HG02970 (cell line): ENCODE data around the gene DISC1.
"Not testable (repeated sequence)": the region's sequence is repeated elsewhere in the genome, so short reads cannot be mapped to it uniquely, and the experiment has no call there.

Experiments
- ATAC-seq: cut with Tn5 transposase; IDR thresholded peaks from one replicate; pipeline ENCODE4 v1.9.1; 2021; ENCODE audit warnings: mild to moderate bottlenecking, moderate library complexity, moderate number of reproducible peaks; ENCODE audit not compliant: unreplicated experiment, low FRiP score

Gene DISC1

DNA sequence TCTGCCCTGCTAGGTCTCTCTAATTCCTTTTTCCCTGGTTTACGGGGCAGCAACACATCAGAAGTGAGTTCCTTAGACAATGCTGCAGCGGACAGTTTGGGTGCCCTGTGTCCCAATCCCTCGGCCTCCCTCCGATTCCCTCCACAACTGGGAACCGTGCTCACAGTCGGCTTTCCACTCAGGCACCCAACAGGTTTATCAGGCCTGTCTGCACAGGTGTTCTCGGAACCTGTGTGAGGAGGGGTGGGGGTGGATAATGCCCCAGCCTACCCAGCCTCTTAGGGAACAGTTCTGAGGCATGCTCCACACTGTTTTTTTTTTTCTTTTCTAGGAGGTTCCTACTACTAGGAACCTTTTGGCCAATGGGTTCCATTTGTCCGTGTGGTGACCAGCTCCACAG is 131.2 kb downstream of the DISC1 start:
- ATAC-seq, result no peak

DNA sequence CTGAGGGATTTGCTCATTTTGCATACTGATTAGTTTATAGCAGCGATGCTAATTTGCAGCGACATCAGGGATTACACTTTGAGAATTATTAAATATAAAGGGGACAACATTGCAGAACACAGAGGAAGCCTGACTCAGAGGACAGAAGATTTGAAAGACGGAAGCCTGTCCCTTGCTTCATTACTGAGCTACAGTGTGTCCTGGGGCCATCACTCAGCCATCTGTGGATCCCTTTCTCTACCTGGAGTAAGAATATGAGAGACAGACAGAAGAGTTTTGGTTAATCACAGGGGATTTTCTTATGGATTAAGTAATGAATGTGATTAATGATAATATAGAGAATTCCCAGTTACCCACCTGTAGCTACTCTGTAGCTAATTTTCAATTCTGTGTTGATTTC is 134.7 kb downstream of the DISC1 start:
- no peak for ATAC-seq

DNA sequence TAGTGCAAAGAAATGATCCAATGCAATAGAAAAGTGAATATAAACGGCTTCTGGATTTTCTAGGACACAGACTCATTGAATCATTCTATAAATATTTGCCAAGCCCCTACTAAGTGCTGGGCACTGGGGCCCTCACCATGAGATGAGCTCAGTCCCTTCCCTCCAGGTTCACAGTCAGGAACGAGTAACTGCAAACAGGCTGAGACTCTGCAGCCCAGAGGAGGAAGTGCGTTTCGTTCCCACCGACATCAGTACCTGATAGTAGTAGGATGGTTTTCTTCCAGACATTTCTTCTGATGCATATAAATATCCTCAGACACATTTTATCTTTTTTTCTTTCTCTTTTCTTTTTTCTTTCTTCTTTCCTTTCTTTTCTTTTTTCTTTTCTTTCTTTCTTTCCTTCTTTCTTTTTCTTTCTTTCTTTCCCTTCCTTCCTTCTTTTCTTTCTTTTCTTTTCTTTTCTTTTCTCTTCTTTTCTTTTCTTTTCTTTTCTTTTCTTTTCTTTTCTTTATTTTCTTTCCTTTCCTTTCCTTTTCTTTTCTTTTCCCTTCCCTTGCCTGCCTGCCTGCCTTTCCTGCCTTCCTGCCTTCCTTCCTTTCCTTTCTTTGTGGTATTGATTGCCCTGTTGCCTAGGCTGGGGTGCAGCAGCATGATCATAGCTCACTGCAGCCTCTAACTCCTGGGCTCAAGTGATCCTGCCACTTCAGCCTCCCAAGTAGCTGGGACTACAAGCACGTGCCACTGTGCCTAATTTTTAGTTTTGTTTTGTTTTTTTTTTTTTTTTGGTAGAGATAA is 135.4 kb downstream of the DISC1 start:
- ATAC-seq, result no peak

DNA sequence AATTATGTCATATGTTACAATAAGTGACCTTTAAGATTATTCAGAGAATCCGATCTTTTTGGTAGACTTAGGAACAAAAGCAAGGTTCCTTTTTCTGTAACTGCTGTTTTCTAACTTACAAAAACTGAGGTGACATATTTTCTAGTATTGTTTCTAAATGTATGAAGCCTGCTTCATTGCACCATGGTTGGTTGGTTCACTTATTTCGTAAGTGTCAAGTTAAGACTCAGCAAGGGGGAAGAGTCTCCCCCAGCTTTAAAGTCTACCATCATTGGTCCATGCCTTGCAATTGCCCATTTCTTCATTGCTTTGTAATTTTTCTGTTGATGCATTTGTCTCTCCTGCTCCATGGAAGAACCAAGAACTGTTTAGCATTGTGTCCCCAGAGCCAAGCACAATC is 136.9 kb downstream of the DISC1 start:
- no peak for ATAC-seq

DNA sequence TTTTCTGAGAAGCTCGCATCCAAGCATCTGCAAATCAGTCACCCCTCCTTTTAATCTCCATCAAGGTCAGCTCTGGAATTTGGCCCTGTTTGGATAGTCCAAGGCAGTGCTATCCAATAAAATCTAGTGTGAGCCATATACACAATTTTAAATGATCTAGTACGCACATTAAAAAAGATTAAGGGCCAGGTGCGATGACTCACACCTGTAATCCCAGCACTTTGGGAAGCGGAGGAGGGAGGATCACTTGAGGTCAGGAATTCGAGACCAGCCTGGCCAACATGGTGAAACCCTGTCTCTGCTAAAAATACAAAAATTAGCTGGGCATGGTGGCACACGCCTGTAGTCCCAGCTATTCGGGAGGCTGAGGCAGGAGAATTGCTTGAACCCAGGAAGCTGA is 139.2 kb downstream of the DISC1 start:
- not testable (repeated sequence) for ATAC-seq

DNA sequence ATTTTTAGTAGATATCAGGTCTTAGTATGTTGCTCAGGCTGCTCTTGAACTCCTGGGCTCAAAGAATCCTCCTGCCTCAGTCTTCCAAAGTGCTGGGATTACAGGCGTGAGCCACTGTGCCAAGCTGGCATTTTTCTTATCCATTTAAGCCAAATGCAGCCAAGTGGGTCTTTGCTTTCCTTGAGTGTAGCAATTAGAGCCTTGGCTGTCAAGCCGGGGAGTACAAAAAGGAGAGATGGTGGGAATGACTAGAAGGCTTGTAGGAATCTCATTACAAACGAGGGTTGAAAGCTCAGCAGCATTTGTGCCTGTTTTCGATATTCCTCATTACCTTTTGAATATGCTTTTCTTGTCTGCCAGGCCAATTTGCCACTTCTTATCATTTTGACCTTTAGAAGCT is 140.9 kb downstream of the DISC1 start:
- ATAC-seq, result no peak

DNA sequence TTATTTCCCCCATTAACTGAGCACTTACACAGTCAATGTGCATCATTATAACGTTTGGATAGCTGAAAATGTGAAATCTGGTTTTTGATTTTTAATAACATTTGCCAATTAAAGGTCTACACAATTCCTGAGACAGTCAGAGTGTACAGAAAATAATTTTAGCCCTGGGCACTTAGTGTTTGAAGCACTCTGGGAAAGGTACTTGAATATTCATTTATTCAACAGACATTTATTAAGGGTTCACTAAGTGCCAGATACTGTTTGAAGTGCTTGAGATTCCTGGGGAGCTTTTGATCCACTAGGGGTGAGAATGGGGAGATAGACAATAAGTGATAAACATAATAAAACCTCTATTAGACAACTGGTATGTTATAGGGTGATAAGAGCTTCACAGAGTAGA is 141.8 kb downstream of the DISC1 start:
- no peak for ATAC-seq

DNA sequence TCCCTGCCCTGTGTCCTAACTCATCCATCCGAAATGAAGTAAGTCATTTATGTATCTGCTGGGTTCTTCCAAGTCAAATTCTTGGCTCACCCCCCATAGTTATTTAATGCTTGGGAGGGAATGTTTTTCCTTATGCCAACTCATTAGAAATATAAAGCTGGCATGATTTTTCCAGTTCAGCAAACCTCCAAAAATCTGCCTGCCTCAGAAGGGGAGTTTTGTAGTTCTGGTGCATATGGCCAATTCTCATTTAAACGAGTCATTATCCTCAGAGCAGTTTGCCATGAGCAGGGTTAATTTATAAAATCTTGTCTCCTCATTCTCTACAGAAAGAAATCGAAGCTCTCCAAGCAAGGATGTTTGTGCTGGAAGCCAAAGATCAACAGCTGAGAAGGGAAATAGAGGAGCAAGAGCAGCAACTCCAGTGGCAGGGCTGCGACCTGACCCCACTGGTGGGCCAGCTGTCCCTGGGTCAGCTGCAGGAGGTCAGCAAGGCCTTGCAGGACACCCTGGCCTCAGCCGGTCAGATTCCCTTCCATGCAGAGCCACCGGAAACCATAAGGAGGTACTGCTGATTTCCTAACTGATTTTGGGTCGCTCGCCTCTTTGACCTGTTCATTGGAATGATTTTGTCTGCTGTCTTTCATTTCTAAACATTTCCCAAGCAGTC is 144.1 kb downstream of the DISC1 start:
- no peak for ATAC-seq

DNA sequence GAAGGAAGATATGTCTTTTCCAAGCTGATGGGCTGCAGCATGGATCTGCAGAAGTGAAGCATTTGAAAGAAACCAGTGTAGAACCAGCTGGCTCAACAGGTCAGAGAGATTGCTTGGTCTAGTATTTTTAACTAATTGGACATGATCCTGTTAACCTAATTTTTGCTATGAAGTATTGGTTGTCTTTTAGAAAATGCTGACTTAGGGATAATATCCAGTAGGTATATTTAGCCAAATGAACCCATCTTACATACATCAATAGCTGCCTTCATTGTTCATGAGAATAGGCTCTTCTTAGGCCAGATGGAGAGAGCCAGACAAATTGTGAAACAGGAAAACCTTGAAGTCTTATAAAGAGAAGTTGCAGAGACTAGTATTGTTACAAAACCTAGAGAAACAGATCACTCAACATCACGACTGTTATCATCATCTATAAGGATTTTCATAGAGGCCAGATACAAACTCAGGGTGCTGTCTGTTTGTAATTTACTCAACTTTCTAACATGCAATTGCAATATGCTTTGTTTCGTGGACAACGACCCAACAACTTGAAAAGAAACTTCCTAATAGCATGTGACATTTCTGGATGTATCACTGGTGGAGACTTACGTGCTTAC is 148.2 kb downstream of the DISC1 start:
- no peak for ATAC-seq

DNA sequence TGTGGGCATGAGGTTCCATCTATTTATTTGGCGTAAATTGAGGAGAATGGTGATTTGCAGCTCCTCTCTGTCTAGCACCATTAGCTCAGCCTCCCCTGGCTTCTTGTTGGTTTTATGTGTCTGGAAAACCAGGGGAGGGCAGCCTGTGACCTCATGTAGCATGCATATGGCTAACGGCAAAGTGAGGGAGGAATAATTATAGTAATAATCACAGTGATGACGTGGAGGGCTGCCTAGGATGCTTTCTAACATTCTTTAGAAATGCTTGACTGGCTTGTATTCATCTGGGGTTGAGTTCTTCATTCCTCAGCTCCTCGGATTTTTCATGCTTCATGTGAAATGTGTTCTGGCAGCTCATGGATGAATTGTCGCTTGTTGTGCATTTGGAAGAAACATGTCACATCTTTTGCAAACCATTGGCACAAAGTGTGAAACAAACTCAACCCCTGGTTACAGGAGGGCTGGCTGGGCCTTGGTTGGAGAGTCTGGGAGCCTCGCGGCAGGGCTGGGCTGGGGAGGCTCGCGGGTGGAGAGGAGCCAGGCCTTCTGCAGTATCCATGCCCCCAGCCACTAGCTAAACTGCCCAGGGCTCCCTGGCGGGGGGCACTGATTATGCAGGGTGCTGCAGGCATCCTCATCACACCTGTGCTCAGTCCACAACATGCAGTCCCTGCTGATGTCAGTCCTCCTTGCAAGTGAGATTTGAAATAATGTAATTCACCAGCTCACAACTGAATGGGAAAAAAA is 149.6 kb downstream of the DISC1 start:
- ATAC-seq, result no peak

DNA sequence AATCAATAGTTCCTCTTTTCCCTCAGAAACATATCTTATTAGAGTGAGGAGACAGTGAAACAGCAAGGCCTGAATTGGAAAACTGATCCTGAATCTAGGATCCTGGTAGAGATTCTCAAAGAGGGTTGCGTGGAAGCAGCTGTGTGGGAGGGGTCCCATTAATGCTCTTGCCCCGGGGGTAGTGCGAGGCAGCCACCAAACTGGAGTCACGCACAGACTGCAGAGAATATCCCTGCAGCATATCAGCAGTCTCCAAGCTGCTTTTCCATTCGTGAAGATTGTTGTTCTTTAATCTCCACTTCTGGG is 150.1 kb downstream of the DISC1 start:
- no peak for ATAC-seq

DNA sequence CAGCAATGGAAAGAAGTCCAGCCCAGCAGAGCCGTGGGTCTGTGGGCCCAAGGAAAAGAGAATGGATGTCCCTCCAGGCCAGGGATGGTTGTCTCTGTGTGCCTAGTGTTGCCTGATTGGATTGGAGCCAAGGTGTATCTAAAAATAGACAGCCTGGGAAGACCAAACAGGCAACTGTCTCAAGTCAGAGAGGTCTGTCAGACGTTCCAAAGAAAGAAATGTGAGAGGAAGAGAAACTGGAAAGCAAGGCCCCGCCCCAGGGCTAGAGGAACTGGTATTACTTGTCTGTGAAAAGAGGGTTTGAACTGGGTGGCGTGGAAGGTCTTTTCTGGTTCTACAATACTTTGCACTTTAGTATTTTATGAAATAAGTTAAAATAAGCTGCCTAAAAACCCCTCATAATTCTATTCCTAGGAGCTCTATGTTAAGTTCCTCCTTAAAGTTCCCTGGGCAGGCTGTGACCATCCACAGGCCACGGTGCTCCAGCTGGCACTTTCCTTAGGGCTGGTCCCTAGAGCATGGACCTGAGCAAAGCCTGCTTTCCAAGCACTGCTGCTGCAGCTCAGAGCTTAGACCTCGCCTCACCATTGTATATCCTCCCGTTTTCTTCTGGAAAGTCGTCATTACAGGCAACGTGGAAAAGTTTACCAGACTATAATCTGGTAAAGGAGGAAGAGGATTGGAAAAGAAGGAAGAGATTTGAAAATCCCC is 151.6 kb downstream of the DISC1 start:
- no peak for ATAC-seq

DNA sequence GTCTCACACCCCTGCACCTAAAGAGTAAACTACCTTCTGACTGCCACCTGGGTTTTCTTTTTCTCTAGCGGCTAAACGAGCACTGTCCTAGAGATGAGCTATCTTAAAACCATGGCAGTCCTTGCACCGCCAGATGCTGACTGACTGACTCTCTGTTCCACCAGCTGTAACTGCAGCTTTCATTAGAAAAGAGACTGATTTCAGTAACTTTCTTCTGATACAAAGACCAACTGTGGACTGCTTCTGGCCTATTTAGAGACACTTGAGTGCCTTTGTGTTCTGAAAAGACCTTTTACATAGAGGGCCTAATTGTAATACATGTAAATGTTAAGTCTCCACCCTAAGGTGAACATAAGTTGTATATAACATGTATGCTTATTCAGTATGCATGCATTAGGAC is 152.5 kb downstream of the DISC1 start:
- ATAC-seq, result no peak

DNA sequence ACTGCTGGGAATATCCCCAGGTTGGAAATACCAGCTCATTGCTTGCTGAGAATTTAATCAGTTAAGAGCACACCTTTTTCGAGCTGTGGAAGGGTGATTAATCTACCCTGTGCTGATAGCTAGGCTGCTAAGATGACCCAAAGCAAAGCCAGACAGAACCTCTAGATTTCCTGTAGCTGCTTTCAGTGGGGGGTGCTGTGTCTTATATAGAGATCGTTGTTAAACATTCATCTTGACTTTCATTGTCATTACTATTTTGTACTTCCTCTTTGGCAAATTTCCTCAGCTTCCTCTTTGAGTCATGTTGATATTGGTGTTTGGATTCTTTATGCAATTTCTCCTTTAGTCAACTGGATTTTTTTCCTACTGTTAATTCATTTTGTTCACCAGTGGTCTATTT is 155.3 kb downstream of the DISC1 start:
- no peak for ATAC-seq

DNA sequence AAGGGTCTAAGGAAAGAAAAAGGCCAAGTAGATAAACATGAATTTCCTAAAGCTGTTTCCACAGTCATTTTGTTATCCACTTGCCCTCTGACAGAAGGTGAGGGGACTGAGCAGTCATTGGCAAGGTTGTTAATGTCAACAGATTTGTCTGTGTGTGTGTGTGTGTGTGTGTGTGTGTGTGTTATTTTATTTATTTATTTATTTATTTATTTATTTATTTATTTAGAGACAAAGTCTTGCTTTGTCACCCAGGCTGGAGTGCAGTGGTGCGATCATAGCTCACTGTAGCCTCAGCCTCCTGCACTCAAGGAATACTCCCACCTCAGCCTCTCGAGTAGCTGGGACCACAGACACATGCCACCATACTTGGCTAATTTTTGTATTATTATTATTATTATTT is 158.5 kb downstream of the DISC1 start:
- ATAC-seq, result not testable (repeated sequence)

DNA sequence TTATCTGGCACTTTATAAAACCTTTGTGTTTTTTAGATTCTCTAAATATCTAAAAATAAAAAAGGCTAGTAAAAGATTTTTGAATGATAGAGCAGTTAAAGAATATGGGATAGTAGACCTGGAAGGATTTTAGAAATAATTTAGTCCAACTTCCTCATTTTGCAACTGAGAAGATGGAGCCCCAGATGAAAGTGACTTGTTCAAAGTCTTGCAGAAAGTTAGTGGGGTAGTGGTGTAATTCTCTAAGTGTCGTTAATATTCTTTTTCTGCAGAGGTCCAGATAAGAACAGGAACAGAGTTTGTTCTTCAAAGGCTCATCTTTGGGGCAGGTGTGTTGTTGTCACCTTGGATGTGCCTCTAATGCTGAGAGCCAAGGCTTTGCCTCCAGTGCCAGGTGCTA is 159.5 kb downstream of the DISC1 start:
- ATAC-seq, result no peak

DNA sequence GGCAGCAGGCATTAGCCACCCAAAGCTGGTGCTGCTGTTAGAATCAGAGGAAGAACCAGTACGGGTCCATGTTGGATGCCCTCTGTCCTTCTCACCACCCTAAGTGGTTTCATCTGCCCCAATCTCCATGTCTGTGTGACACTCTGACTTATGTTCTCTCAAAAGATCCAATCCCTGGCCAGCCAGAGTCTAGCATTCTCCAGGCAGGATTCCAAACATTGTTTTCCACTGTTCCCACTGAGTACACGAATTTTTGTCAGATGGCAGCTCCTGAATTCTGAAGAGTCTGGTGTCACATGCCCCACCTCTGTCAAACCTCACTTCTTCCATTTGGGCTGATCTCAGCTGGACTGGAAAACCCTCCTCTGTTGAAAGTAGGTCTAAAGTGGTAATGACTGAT is 166.0 kb downstream of the DISC1 start:
- ATAC-seq, result no peak

DNA sequence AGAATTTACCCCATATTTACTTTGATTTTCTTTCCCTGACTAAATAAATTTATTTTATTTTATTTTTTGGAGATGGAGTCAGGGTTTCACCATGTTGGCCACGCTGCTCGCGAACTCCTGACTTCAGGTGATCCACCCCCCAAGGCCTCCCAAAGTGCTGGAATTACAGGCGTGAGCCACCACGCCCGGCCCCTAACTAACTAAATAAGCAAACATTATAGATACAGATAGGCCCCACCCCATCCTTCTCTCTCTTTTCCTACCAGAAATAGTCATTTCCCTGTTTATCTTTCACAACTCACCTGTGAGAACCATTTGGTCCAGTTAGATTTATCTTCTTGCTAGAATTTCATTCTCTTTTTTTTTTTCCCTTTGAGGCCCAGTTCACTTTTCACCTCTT is 167.3 kb downstream of the DISC1 start:
- ATAC-seq, result no peak

DNA sequence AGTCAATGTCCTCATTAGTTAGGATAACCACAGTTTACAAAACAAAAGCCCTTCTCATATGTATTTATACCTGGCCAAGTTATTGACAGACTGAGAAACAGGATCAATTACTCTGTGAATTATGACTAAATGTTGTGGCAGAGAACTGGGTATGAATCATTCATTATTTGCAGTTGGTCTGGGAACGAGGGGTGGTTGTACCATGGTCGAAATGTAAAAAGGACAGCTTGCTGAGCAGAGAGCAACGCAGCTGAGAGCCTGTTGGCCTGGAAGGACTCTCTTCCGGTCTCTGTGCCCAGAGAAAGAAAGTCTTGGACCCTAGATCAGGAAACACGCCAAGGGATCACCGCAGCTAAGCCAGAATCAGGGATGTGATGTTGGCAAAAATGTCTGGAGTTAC is 169.6 kb downstream of the DISC1 start:
- no peak for ATAC-seq

DNA sequence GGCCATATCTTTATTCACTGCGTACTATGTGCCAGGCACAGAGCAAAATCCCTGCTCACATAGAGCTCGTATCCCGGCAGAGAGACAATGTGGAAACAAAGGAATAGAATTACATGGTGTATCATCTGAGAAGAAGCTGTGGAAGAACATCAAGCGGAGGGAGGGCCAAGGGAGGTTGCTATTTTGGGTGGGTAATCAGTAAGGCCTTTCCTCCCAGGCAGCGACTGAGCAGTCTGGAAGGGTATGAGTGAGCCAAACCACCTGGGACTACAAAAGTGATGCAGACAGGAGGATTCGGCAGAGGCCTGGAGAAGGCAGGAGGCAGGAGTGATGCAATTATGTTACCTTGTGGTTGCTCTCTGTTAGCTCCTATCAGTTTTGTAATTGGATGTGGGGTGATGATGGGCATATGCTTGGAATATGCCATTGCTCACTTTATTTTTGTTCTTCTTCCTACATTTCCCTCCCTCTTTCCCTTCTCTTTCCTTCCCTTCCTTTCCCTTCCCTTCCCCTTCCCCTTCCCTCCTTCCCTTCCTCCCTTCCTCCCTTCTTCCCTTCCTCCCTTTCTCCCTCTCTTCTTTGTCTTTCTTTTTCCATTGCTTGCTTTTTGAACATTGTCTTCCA is 172.9 kb downstream of the DISC1 start:
- no peak for ATAC-seq
